ENCODE results near the gene NCAPG2. TPM values are rescaled to one million over a fixed set of nuclear protein-coding genes. Genes with fewer than 3 reads are reported as not detected.

NCAPG2 gene
- polyA plus RNA-seq, 1 experiment: 14.8 TPM

DNA sequence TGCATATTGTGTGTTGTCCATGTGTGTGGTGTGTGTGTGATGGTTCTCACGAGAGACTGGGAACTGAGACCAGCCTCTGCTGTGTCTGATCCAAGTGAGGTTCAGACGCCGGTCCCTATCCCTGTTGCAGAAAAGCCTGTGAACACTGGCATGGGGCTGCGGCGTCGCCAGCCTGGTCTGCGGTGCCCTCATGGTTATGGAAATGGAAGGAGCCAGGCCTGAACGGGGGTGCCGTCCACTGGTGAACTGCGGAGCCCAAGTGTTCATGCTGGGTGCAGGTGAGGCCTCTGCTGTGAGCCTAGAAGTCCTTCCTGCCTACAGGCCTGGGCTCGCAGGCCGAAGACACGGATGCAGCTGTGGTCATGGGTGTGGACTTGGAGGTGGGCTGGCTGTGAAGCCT lies 18.7 kb upstream of the NCAPG2 start:
- POLR2A ChIA-PET: no interaction called here
- no peak for DNase-seq (ENCODE audit: low read depth, low spot score)
- TF ChIP-seq, protein P1, sequence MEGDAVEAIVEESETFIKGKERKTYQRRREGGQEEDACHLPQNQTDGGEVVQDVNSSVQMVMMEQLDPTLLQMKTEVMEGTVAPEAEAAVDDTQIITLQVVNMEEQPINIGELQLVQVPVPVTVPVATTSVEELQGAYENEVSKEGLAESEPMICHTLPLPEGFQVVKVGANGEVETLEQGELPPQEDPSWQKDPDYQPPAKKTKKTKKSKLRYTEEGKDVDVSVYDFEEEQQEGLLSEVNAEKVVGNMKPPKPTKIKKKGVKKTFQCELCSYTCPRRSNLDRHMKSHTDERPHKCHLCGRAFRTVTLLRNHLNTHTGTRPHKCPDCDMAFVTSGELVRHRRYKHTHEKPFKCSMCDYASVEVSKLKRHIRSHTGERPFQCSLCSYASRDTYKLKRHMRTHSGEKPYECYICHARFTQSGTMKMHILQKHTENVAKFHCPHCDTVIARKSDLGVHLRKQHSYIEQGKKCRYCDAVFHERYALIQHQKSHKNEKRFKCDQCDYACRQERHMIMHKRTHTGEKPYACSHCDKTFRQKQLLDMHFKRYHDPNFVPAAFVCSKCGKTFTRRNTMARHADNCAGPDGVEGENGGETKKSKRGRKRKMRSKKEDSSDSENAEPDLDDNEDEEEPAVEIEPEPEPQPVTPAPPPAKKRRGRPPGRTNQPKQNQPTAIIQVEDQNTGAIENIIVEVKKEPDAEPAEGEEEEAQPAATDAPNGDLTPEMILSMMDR (IDR thresholded peaks at IDR 0.05; ENCODE audit: low read depth, low read length): no peak
- H3K9me3 ChIP-seq (ENCODE audit: control insufficient read depth, insufficient read depth, low read length): no peaks in the 10 kb centered on the region
- CTCF ChIA-PET: no interaction called here
- H3K4me3 ChIP-seq (ENCODE audit: low read depth, low read length): no peak overlapping the region
- H3K27me3 ChIP-seq (ENCODE audit: control insufficient read depth, insufficient read depth, low read length): no peaks in the 10 kb centered on the region
- H3K27ac ChIP-seq (ENCODE audit: low read depth, low read length): no peak overlapping the region

DNA sequence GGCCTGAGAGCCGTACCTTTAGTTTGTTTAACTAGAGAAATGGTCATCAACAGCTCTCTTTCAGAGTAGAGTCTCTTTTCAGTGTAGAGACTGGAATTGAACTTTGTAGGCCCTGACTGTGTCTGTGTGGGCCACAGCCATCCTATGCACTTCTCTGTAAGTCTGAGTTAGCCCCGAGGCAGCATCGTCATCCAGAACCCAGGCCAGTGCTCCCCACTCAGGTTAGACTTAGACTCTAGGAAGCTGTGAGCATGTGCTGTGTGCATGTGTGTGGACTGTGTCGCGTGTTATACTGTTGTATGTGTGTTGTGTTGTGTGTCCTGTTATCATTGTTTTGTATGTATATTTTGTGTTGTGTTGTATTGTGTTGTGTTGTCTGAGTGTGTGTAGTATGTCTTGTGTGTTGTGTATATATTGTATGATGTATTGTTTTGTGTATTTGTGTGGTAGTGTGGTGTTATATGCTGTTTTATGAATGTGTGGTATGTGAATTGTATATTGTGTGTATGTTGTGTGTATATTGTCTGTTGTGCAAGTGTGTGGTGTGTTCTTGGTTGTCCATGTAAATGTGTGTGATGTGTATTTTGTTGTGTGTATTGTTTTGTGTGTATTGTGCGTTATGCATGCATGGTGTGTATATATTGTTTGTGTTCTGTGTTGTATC lies 18.1 kb upstream of the NCAPG2 start:
- H3K27me3 ChIP-seq (ENCODE audit: control insufficient read depth, insufficient read depth, low read length): no peaks in the 10 kb centered on the region
- no peak overlapping the region for H3K27ac ChIP-seq (ENCODE audit: low read depth, low read length)
- DNase-seq (ENCODE audit: low read depth, low spot score): no peak
- CTCF ChIA-PET: no interaction called here
- TF ChIP-seq, protein P1 (IDR thresholded peaks at IDR 0.05; ENCODE audit: low read depth, low read length): no peak
- H3K4me3 ChIP-seq (ENCODE audit: low read depth, low read length): no peak overlapping the region
- H3K9me3 ChIP-seq (ENCODE audit: control insufficient read depth, insufficient read depth, low read length): no peaks in the 10 kb centered on the region
- POLR2A ChIA-PET: no interaction called here

DNA sequence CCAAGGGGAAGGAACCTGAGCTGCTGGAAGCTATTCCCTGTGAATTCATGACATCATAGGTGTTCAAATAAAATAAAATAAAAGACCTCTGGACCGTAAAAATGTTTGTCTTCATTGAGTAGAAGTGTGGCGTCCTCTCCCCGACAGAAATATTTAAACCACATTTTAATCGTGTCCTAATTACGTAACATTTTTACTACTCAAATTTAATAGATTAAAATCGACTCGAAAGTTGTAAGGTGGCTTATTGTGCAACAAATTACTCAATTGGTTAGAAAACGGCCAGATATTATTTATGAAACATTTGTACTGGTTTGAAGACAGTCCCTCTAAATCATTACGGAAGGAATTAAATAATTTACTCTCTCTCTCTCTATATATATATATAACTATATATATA lies 15.5 kb upstream of the NCAPG2 start:
- TF ChIP-seq, protein P1 (IDR thresholded peaks at IDR 0.05; ENCODE audit: low read depth, low read length): no peak
- no peak overlapping the region for H3K27ac ChIP-seq (ENCODE audit: low read depth, low read length)
- CTCF ChIA-PET: no interaction called here
- POLR2A ChIA-PET: no interaction called here
- no peak for DNase-seq (ENCODE audit: low read depth, low spot score)
- H3K9me3 ChIP-seq (ENCODE audit: control insufficient read depth, insufficient read depth, low read length): no peaks in the 10 kb centered on the region
- H3K27me3 ChIP-seq (ENCODE audit: control insufficient read depth, insufficient read depth, low read length): no peaks in the 10 kb centered on the region
- no peak overlapping the region for H3K4me3 ChIP-seq (ENCODE audit: low read depth, low read length)

DNA sequence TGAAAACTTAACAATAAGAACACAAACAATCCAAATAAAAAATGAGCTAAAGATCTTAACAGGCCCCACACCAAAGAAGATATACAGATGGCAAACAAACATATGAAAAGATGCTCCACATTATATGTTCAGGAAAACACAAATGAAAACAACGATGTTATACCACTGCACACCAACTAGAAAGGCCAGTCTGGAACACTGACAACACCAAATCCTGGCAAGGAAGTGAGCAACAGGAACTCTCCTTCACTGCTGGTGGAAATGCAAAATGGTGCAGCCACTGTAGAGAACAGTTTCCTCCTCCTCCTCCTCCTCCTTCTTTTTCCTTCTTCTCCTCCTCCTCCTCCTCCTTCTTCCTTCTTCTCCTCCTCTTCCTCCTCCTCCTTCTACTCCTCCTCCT lies 12.2 kb upstream of the NCAPG2 start:
- no peak for DNase-seq (ENCODE audit: low read depth, low spot score)
- Histone ChIP-seq H3K9me3 (ENCODE audit: control insufficient read depth, insufficient read depth, low read length) (no peaks in the 10 kb centered on the region; the same call in 1 of the 2 replicates), H3K27me3 (ENCODE audit: control insufficient read depth, insufficient read depth, low read length) (no peaks in the 10 kb centered on the region), H3K27ac (ENCODE audit: low read depth, low read length) (no peak overlapping the region), H3K4me3 (ENCODE audit: low read depth, low read length) (no peak overlapping the region)
- TF ChIP-seq, protein P1 (IDR thresholded peaks at IDR 0.05; ENCODE audit: low read depth, low read length): no peak
- ChIA-PET POLR2A (no interaction called here), CTCF (no interaction called here)

DNA sequence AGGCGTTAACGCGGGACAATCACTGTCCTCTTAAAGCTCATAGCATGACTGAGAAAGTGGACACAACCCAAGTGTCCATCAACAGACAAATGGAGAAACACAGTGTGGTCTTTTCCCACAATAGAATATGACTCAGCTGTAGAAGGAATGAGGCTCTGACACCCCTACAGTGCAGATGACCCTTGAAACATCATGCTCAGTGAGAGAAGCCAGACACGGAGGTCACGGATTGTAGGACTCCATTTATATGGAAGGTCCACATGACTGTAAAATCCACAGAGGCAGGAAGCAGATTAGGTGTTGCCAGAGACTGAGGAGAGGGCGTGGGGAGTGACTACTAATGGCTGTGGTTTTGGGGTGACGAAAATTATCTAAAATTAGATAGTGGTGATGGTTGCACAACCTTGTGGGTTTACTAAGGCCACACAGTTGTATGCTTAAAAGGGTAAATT lies 6.1 kb upstream of the NCAPG2 start:
- ChIA-PET CTCF (no interaction called here), POLR2A (no interaction called here)
- Histone ChIP-seq H3K27ac (ENCODE audit: low read depth, low read length) (no peak overlapping the region), H3K4me3 (ENCODE audit: low read depth, low read length) (no peak overlapping the region), H3K9me3 (ENCODE audit: control insufficient read depth, insufficient read depth, low read length) (peaks cover 10% of the 10 kb centered on the region), H3K27me3 (ENCODE audit: control insufficient read depth, insufficient read depth, low read length) (no peaks in the 10 kb centered on the region)
- TF ChIP-seq, protein P1 (IDR thresholded peaks at IDR 0.05; ENCODE audit: low read depth, low read length): no peak
- no peak for DNase-seq (ENCODE audit: low read depth, low spot score)

Data from AG04450 (cell line).